Stimulated activated CD4-positive, alpha-beta T cell treated with anti-CD3 and anti-CD28 coated beads, Interleukin-2, amount 100 ng/mL, for 24 hours (primary cell): ENCODE data around the gene BAK1.

Source experiments
- DNase-seq, 2 donors: peaks; one replicate each; pipeline ENCODE4 v3.0.0-alpha.2; 2020

The BAK1 gene

GRCh38 chr6:33579828-33580714, at the start of gene BAK1:
BAK1 (minus strand) TSS chr6:33580276; CDS start chr6:33577604, 2,672 bp downstream.
- DNase-seq, result peak; percentile 85 to 87

GRCh38 chr6:33628401-33628964, 48.4 kb upstream of the BAK1 start:
- DNase-seq, result no peak

- DNase-seq, result no peak
Observed at GRCh38 chr6:33627876-33628275, 47.8 kb upstream of the BAK1 start.

GRCh38 chr6:33624856-33625255, 44.8 kb upstream of the BAK1 start:
- DNase-seq, result no peak

- no peak for DNase-seq
Observed at GRCh38 chr6:33623895-33624381, 43.9 kb upstream of the BAK1 start.

GRCh38 chr6:33622456-33623431, 42.7 kb upstream of the BAK1 start:
- peak in 1 of 2 donors; percentile 18 for DNase-seq

- DNase-seq, result peak; percentile 54 to 55
Observed at GRCh38 chr6:33621711-33622388, 41.8 kb upstream of the BAK1 start.

GRCh38 chr6:33620856-33621710, 41.0 kb upstream of the BAK1 start, which contains the start of gene ITPR3:
ITPR3 (plus strand) TSS chr6:33621322; CDS start chr6:33621603, 281 bp downstream.
- DNase-seq, result peak; percentile 71 to 77

GRCh38 chr6:33620158-33620855, 40.2 kb upstream of the BAK1 start:
- peak; percentile 46 to 56 for DNase-seq

GRCh38 chr6:33619166-33619840, 39.2 kb upstream of the BAK1 start:
- DNase-seq, result no peak

- DNase-seq, result no peak
Observed at GRCh38 chr6:33616913-33617312, 36.8 kb upstream of the BAK1 start.

GRCh38 chr6:33616113-33616512, 36.0 kb upstream of the BAK1 start:
- no peak for DNase-seq

- DNase-seq, result no peak
Observed at GRCh38 chr6:33613795-33614168, 33.7 kb upstream of the BAK1 start.

GRCh38 chr6:33613146-33613794, 33.2 kb upstream of the BAK1 start:
- no peak for DNase-seq

- DNase-seq, result no peak
Observed at GRCh38 chr6:33610779-33611732, 31.0 kb upstream of the BAK1 start.

GRCh38 chr6:33610067-33610466, 30.0 kb upstream of the BAK1 start:
- no peak for DNase-seq

GRCh38 chr6:33609528-33609927, 29.5 kb upstream of the BAK1 start:
- DNase-seq, result no peak

GRCh38 chr6:33609019-33609418, 28.9 kb upstream of the BAK1 start:
- no peak for DNase-seq
